HepG2 (cell line): ENCODE results near the gene USF2. TPM values are rescaled to one million over a fixed set of nuclear protein-coding genes. Genes with fewer than 3 reads are reported as not detected.

Experiments used
- ATAC-seq: fragments of 200-7000 bp; cut with Tn5 transposase; 3 replicates; pipeline ENCODE4 v1.9.1; 2020; ENCODE audit warnings: mild to moderate bottlenecking, moderate library complexity
- BruUV-seq: library from RNA; stranded (reverse); fragments of 400-500 nt; replicated peaks from 2 replicates; lab custom pipeline; 2021; lab: Mats Ljungman, UMichigan
- CTCF ChIA-PET: fragments of 300-600 bp; formaldehyde crosslinking; extraction: SDS; loops from one replicate; lab custom pipeline; 2021; ENCODE audit warnings: low total read pairs, inconsistent platforms, low intra/inter-chr PET ratio; lab: Yijun Ruan, JAX
- POLR2A ChIA-PET: fragments of 350-600 bp; sonication (Branson Sonifier 250); formaldehyde crosslinking; loops from one replicate; lab custom pipeline; 2020; ENCODE audit warnings: antibody characterized with exemption, inconsistent platforms; lab: Yijun Ruan, JAX
- DNase-seq: peaks from one replicate; pipeline ENCODE4 v3.0.0-alpha.2; 2015; ENCODE audit warnings: low spot score
- FAIRE-seq: peaks from 3 replicates; lab custom pipeline; 2011; peaks lifted over from hg19 to GRCh38; lab: Jason Lieb, UNC
- H2AFZ ChIP-seq: one replicate; pipeline ENCODE4 v1.6.1; 2011; ENCODE audit warnings: low read length, inconsistent platforms
- H3K27ac ChIP-seq: fragments of 300-600 bp; 3 replicates; pipeline ENCODE4 v1.8.0; 2011; ENCODE audit warnings: mixed run types, mild to moderate bottlenecking, mixed read lengths, low read length, inconsistent platforms; ENCODE audit not compliant: insufficient read depth; ENCODE audit errors: extremely low read length
- H3K27me3 ChIP-seq, 2 experiments: fragments of 200-600 bp in 1 of 2; 2 replicates in 1 of 2; 3 replicates in 1 of 2; pipeline versions ENCODE4 v1.6.0 to v1.8.0; 2011; ENCODE audit warnings: low read length in 2 of 2, mild to moderate bottlenecking in 2 of 2, moderate library complexity in 2 of 2, inconsistent platforms in 1 of 2; ENCODE audit not compliant: insufficient read depth in 2 of 2, control insufficient read depth in 1 of 2
- H3K36me3 ChIP-seq, 2 experiments: fragments of 200-600 bp in 1 of 2; replicated peaks in 1 of 2; 2 replicates in 1 of 2; 3 replicates in 1 of 2; pipeline versions ENCODE4 v1.5.1 to v1.8.0; 2011; ENCODE audit warnings: low read length in 2 of 2, inconsistent platforms in 1 of 2; ENCODE audit not compliant: insufficient read depth in 2 of 2, control insufficient read depth in 1 of 2
- H3K4me1 ChIP-seq: 2 replicates; pipeline ENCODE4 v1.5.1; 2012; ENCODE audit warnings: low read length, inconsistent platforms; ENCODE audit not compliant: insufficient read depth
- H3K4me2 ChIP-seq: 2 replicates; pipeline ENCODE4 v1.6.0; 2011; ENCODE audit warnings: low read depth, low read length, inconsistent platforms
- H3K4me3 ChIP-seq, 3 experiments: fragments of 200-600 bp in 1 of 3; sonication (generic), shearing (Covaris generic) in 1 of 3; replicated peaks in 1 of 3; 2 replicates each; pipeline ENCODE4 v1.5.1; 2011 to 2016; ENCODE audit warnings: low read length in 3 of 3, inconsistent platforms in 2 of 3, low read depth in 2 of 3, mild to moderate bottlenecking in 2 of 3, control low read depth in 1 of 3, mixed read lengths in 1 of 3; ENCODE audit not compliant: insufficient read depth in 1 of 3
- H3K79me2 ChIP-seq: one replicate; pipeline ENCODE4 v1.6.1; 2011; ENCODE audit warnings: low read length, inconsistent platforms; ENCODE audit not compliant: insufficient read depth
- H3K9ac ChIP-seq: 2 replicates; pipeline ENCODE4 v1.6.0; 2011; ENCODE audit warnings: mild to moderate bottlenecking, low read depth, low read length, inconsistent platforms; ENCODE audit not compliant: insufficient read depth
- H3K9me3 ChIP-seq: 2 replicates; pipeline ENCODE4 v1.5.1; 2012; ENCODE audit warnings: mild to moderate bottlenecking, low read length
- H4K20me1 ChIP-seq: 2 replicates; pipeline ENCODE4 v1.6.0; 2011; ENCODE audit warnings: inconsistent platforms, mild to moderate bottlenecking, low read length, moderate library complexity; ENCODE audit not compliant: insufficient read depth
- AHDC1 ChIP-seq: sonication (generic); formaldehyde crosslinking; IDR thresholded peaks from 2 replicates; pipeline ENCODE4 v1.5.1; 2020; ENCODE audit warnings: mild to moderate bottlenecking, missing genetic modification reagents, borderline replicate concordance
- DRAP1 ChIP-seq: IDR thresholded peaks from 2 replicates; pipeline ENCODE4 v1.6.1; 2016; ENCODE audit warnings: missing genetic modification reagents, missing compliant biosample characterization
- HNRNPL ChIP-seq: fragments of 200-400 bp; formaldehyde crosslinking; IDR thresholded peaks from 2 replicates; pipeline ENCODE4 v1.6.1; 2017; ENCODE audit warnings: mild to moderate bottlenecking, low read depth, low read length
- NR3C1 ChIP-seq: sonication (generic); formaldehyde crosslinking; IDR thresholded peaks from 2 replicates; pipeline ENCODE4 v1.4.0; 2020; ENCODE audit warnings: missing genetic modification reagents
- POGK ChIP-seq: sonication (generic); formaldehyde crosslinking; conservative IDR thresholded peaks from 2 replicates; pipeline ENCODE4 v1.8.0; 2022; ENCODE audit warnings: mild to moderate bottlenecking, moderate library complexity, missing genetic modification reagents
- RCOR2 ChIP-seq: IDR thresholded peaks from 2 replicates; pipeline ENCODE4 v1.6.1; 2016; ENCODE audit warnings: missing biosample characterization, missing genetic modification reagents
- TRIM22 ChIP-seq: fragments of 450-650 bp; IDR thresholded peaks from 2 replicates; pipeline ENCODE4 v1.6.1; 2017
- ZFP41 ChIP-seq: sonication (generic); formaldehyde crosslinking; IDR thresholded peaks from 2 replicates; pipeline ENCODE4 v1.4.0; 2020; ENCODE audit warnings: mild to moderate bottlenecking, missing genetic modification reagents, borderline replicate concordance
- ZNF136 ChIP-seq: sonication (generic); formaldehyde crosslinking; IDR thresholded peaks from 2 replicates; pipeline ENCODE4 v1.8.1; 2022; ENCODE audit warnings: low read depth, mild to moderate bottlenecking, moderate library complexity, missing genetic modification reagents
- ZNF224 ChIP-seq: sonication (generic); formaldehyde crosslinking; IDR thresholded peaks from 2 replicates; pipeline ENCODE4 v1.5.0; 2020; ENCODE audit warnings: mild to moderate bottlenecking, missing genetic modification reagents
- ZNF230 ChIP-seq: sonication (generic); formaldehyde crosslinking; IDR thresholded peaks from 2 replicates; pipeline ENCODE4 v1.4.0; 2020; ENCODE audit warnings: mild to moderate bottlenecking, missing genetic modification reagents
- ZNF362 ChIP-seq: sonication (generic); formaldehyde crosslinking; IDR thresholded peaks from 2 replicates; pipeline ENCODE4 v1.4.0; 2020; ENCODE audit warnings: missing genetic modification reagents, mild to moderate bottlenecking, borderline replicate concordance
- WGBS: methylation state at CpG from one replicate; pipeline ENCODE4 v1.1.6; 2017; ENCODE audit warnings: low lambda C conversion rate; 5-methylcytosine and 5-hydroxymethylcytosine counted together
- in situ Hi-C: cut with HindIII; loops from 2 replicates; pipeline ENCODE4 v1.10.0; 2017; ENCODE audit warnings: low pct_unique_long_range_greater_than_20kb; ENCODE audit not compliant: extremely low pct_ligation_motif_present
- intact Hi-C: fragments of 100-400 bp; cut with micrococcal nuclease; formaldehyde crosslinking; loops from one replicate; pipeline ENCODE4 v1.10.0; 2022; ENCODE audit not compliant: unreplicated experiment
- polyA plus RNA-seq, 8 experiments: library from polyadenylated mRNA; depleted of rRNA in 3 of 8; stranded (reverse) in 7 of 8; unstranded in 1 of 8; fragments of >200 nt; fragmentation: Illumina TruSeq in 4 of 8; extraction: Trizol in 4 of 8; gene quantifications; 2 replicates each; pipeline versions ENCODE4 v1.2.1 to v1.2.3, GENCODE V29; 2011 to 2016; ENCODE audit warnings: low read depth in 4 of 8, missing spikeins in 1 of 8, mixed read lengths in 1 of 8; ENCODE audit not compliant: insufficient read depth in 1 of 8
- total RNA-seq, 5 experiments: library from RNA; depleted of rRNA; stranded (reverse); fragments of >200 nt; fragmentation: Illumina TruSeq; extraction: Trizol; gene quantifications; 2 replicates each; pipeline ENCODE4 v1.2.3, GENCODE V29; 2016; ENCODE audit warnings: low read depth in 1 of 5

Gene USF2
- total and polyA plus RNA-seq, 2 of the 13 experiments (the other 11 are each of a cell fraction or from before 2014, with no cell fraction given), result 54.9 to 106 TPM

GRCh38 chr19:35320065-35320713, 51.4 kb downstream of the USF2 start:
- DNase-seq, result no peak
- POLR2A ChIA-PET, result interaction anchor here (0.8 to 1.2 kb wide), 2 partner anchors 14 to 51 kb away, joined by 3 to 6 read pairs; partner anchors contain the start of gene USF2
- no peak for ATAC-seq
- BruUV-seq, result no TSS peak
- intact Hi-C loops, result no loop called here
- Histone ChIP-seq H3K9ac (no peak overlapping the region), H3K4me2 (no peak overlapping the region), H2AFZ (no peak overlapping the region), H3K27ac (no peak overlapping the region), H3K36me3 (no peaks in the 10 kb centered on the region), H3K9me3 (no peaks in the 10 kb centered on the region), H3K79me2 (no peaks in the 10 kb centered on the region), H3K27me3 (no peaks in the 10 kb centered on the region), H3K4me1 (peaks cover 50% of the 10 kb centered on the region), H3K4me3 (no peak overlapping the region), H4K20me1 (no peaks in the 10 kb centered on the region)
- in situ Hi-C loops, result no loop called here
- no peak for FAIRE-seq
- 96% methylated on average over 8 of the region's 12 CpGs for WGBS
- CTCF ChIA-PET, result no interaction called here
- TF ChIP-seq POGK (CRISPR knock-in tag) (no peak), AHDC1 (CRISPR knock-in tag) (no peak), ZNF362 (CRISPR knock-in tag) (no peak), NR3C1 (no peak), RCOR2 (CRISPR knock-in tag) (no peak), TRIM22 (no peak), ZNF136 (CRISPR knock-in tag) (no peak), ZNF224 (CRISPR knock-in tag) (no peak), ZNF230 (no peak), DRAP1 (CRISPR knock-in tag) (no peak), HNRNPL (no peak), ZFP41 (CRISPR knock-in tag) (no peak)
